Measurements from ENCODE around the gene CDA.
"Not testable (repeated sequence)": the region's sequence is repeated elsewhere in the genome, so short reads cannot be mapped to it uniquely, and the experiment has no call there.

The CDA gene

DNA sequence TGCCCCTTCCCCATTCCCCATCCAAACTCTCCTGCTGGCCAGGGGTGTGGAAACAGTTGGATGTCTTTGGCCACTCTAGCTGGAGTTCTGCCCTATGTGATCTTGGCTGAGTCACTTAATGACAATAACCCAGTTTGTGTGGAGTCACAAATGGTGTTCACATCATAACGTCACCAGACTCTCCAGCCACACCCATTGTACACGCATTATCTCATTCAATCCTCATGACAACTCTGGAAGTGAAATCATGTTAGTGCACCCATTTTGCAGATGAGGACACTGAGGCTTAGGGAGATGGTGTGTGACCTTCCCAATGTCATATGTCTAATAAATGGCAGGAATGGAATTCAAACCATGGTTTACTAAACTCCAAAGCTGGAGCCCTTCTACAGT is 1.2 kb upstream of the CDA start:
- no peak for DNase-seq

DNA sequence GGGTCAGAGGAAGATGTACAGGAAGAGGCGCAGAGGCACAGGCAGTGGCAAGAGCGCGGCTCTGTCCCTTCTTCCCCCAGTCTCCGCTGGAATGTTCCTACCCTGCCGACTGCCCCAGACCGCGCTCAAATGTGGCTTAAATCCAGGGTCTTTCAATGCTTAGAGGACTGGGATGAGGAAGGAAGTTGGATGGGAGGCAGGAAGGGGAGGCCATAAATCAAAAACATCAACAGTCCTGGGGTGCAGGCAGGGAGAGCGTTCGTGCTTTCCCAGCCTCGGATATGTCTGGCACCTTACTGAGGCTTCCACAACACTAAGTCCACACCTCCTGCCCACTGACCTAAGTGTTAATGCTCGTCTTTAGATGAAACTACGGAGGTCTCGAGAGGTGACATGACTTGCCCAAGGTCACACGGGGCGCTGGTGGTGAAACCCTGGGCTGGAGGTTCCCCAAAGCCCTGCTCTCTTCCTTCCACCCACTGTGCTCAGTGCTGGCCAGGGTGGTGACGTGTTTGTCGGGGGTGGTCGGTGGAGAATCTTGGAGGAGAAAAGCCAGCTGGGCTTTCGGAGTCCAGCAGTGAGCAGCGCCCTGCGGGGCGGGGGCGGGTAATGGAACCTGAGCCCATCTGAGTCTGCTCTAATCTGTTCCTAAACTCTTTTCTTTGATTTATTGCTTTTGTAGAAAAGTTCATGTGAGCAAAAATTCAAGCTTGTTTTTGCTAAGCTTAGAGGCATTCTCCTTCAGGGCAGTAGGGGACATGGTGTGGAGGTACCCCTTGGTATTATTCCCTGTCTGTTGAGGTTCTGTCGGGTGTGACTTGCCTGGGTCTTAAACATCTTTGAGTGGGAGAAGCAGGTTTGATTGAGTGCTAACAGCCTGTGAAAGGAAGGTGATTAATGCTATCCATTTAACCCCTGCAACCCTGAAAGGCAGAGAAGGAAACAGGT is 708 bp downstream of the CDA start:
- no peak for DNase-seq

DNA sequence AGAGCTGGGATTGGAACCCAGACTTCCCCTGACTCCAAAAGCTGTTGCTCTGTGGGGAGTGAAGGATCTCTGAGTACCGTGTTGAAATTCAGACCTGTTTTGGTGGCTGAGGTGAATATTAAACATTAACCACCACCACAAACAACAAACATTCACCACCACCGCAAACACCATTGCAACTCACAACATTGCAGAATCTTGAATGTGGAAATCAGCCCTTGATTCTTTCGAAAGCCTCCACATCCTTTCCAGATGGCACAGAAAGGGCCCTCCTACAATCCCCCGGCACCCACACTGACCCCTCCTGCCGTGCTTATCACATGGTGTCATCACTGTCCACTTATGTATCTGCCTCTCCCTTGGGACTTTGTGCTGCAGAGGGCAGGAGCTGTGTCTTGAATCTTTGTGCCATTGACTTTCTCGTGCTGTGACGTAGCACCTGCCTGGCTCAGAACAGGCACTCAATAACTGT is 1.4 kb downstream of the CDA start:
- no peak for DNase-seq

- DNase-seq, result no peak
Measured at GRCh38 chr1:20593756-20594155, 4.9 kb downstream of the CDA start.

DNA sequence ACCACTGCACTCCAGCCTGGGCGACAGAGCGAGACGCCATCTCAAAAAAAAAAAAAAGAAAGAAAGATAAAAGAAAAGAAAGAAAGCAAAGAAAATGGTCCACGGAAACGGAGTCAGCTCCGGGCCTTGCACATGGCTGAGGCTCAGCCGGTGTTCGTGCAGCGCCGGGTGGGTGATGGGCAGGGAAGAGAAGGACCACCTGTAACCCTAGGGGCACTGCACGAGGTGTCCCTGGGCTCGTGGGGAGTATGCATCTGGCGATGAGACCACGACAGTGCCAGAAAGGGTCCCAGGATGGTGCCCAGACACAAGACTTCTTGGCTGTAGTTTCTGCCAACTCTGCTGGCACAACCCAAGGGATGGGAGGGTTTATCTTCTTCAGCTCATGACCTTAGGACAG is 5.8 kb downstream of the CDA start:
- no peak for DNase-seq

DNA sequence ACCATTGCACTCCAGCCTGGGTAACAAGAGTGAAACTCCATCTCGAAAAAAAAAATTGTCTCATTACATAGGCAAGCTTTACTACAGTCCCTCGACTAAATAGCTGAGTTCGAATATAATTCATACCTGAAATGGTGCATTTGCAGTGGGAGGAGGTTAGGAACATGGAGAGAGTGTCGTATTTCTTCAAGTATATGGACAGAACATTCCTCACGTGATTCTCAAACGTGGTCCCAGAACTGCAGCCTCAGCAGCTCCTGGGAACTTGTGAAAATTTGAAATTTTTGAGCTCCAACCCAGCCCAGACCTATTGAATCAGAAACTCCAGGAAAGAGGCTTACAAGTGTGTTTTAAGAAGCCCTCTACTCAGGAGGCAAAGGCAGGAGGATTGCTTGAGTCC is 7.2 kb downstream of the CDA start:
- DNase-seq, result no peak

GRCh38 chr1:20597650-20598049 is 8.8 kb downstream of the CDA start:
- DNase-seq, result no peak

DNA sequence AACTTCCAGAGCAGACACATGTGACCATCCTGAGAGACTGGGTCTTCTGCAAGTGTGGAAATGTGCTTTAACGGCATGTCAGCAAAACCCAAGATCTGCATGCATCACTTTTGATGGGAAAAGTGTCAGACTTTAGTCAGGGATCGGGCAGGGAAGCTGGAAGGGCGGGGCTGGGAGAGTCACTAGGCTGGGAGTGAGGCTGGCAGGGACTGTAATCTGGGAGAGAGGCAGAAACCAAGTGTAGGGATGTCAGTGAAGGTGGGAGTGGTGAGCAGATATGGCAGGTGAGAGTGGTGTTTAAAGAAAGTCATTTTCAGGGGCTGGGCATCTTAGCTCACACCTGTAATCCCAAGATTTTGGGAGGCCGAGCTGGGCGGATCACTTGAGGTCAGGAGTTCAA is 11.3 kb downstream of the CDA start:
- no peak for DNase-seq

DNA sequence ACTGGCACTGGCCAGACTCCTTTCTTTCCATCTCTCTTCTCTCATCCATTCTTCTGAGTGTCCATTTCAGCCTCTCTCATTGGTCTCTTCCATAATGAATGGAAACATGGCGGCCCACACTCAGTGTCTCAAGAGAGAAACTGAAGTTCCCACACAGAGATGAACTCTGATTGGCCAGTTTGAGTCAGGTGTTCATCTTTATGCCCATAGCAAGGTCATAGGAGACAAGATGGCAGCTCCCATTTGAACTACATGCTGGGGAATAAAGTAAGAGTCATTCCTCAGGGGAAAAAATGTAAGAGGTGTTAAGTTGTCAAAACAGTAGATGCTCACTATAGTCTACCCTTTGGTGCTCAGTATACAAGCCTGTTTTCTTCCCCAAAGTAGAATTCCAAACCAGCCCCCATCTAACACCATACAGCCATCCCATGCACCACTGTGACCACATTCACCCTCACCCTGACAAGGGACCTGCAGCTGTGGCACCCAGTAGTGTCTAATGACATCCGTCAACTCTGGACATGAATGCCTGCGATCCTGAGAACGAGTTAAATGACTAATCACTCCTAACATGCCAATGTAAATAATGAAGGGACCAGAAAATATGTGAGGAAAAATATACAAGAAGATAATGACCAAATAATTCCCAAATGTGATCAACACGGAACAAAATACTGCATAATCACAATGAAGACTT is 12.4 kb downstream of the CDA start:
- DNase-seq, result no peak

GRCh38 chr1:20602851-20603450 is 14.1 kb downstream of the CDA start:
- DNase-seq, result no peak

DNA sequence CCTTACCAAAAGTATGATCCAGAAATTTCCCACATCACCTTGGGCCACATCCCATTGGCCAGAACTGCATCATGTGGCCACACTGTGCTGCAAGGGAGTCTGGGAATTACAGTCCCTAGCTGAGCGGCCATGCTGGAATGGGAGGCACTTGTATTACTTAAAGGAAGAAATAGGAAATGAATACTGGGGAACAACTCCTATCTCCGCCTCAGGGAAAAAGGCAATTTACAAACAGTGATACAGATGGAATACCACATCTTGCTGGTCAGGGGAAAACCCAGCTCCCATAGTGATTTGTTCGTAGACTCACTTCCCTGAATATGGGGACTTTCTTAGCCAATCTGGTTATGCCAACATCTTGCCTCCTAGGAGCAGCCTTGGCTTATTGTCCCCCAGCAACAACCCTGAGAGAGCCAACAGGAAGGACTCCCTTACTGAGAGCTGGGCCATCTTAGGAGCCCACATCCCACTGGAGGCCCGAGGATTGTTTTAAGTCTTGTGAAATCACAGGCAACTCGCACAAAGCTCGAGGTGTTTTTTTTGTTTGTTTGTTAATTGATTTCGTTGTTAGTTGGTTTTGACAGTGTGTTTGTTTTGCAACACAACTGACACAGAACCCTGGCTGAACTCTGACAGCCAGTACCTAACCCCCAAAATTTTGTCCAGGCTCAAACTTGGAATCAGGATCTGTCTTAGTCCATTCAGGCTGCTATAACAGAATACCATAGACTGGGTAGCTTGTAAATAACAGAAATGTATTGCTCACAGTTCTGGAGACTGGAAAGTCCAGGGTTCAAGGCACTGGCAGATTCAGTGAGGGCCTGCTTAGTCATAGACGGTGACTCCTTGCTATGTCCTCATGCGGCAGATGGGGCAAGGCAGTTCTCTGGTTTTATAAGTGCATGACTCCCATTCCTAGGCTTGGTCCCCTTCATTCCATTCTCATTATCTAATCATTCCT is 14.9 kb downstream of the CDA start:
- no peak for DNase-seq

- no peak for DNase-seq
Measured at GRCh38 chr1:20604678-20605077, 15.8 kb downstream of the CDA start.

DNA sequence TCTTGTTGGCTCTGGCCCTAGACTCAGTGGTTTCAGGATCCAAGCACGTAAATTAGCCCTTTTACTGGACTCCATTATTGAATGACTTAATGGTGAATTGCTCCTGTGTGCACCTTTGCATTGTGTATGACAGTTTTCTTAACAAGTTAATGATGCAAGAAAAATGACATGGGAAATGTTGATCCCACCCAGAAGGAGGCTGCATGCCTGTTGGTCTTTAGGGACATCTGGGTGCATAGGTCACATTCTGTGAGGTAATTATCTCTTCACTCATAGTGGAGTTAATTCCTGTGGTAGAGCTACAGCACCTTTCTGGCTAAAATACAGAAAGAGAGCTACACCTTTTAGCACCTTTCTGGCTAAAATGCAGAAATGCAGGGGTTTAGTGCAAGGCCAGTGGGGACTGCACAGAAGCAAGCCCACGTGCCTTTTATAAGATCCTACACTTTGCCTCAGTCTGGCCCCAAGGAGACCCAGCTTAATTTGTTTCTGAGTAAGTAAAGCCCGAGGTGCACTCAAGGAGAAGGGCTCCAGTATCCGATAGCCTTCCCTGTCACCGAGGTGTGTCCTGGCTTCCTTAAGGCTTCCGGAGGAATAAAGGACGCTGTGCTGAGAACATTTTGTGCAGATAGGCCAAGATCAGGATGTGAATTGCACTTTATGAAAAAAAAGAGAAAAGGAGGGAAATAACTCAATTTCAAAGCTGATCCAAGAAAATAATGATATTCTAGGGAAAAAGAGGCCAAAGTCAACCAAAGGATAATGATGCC is 18.1 kb downstream of the CDA start:
- not testable (repeated sequence) for DNase-seq

DNA sequence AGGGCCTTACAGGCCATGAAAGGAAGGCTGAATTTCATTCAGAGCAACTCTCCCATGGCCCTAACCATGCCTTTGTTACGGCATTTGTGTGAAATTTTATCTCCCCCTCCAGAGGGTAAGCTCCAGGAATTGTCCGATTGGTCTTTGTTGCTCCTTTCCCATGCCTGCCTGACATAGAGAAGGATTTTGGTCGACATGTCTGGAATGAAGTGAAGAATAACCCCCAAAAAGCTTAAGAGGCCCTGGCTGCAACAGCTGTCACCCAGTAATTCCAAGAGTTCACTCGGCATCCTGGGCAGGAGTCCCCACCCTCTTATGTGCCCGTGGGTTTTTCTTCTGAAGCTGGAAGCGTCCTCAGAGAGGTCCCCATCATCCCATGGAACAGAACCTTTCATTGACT is 20.6 kb downstream of the CDA start:
- DNase-seq, result no peak

GRCh38 chr1:20610970-20611369 is 22.1 kb downstream of the CDA start:
- no peak for DNase-seq

DNA sequence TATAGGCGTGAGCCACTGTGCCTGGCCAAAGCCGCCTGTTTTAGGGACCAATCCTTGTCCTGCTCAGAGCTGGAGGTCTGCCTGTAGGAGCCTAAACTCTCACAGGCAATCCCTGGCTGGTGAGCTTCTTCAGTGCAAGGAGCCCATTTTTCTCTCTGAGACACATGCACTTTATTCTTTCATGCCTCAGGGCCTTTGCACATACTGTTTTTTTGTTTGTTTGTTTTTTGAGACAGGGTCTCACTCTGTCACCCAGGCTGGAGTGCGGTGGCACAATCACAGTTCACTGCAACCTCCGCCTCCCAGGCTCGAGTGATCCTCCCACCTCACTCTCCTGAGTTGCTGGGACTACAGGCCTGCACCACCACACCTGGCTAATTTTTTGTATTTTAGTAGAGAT is 22.8 kb downstream of the CDA start:
- no peak for DNase-seq

- DNase-seq, result no peak
Measured at GRCh38 chr1:20612221-20612746, 23.4 kb downstream of the CDA start.

GRCh38 chr1:20614131-20614579 is 25.3 kb downstream of the CDA start:
- no peak for DNase-seq

GRCh38 chr1:20615946-20616846 is 27.3 kb downstream of the CDA start:
- DNase-seq, result no peak

DNA sequence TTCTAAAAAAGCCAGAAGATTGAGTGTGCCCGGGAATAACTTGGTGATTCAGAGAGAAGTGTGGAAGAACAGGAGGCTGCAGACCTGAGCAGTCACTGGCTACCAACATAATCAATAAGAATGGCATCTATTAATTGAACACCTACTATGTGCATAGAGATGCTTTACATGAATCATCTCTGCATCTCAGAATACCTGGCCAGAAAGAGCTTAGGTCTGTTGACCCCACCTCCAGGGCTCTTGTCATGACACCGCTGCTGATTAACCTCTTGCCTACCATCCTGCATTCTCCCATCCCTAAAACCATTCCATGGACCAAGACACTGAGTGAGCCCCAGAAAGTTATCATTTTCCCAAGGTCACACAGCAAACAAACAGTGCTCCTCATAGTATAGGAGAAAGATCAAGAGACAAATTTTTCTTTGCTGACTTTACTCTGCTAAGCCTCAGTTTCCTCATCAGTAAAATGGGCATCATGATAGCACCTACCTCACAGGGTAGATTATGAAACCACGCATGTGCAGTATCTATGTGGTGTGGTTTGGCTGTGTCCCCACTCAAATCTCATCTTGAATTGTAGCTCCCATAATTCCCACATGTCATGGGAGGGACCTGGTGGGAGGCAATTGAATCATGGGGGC is 28.1 kb downstream of the CDA start:
- DNase-seq, result no peak
